Measurements from ENCODE around the gene ABCA9.
A peak's percentile ranks its signal among the peaks of the same experiment; 100 is the strongest.
"Not testable (repeated sequence)": the region's sequence is repeated elsewhere in the genome, so short reads cannot be mapped to it uniquely, and the experiment has no call there.

The ABCA9 gene

DNA sequence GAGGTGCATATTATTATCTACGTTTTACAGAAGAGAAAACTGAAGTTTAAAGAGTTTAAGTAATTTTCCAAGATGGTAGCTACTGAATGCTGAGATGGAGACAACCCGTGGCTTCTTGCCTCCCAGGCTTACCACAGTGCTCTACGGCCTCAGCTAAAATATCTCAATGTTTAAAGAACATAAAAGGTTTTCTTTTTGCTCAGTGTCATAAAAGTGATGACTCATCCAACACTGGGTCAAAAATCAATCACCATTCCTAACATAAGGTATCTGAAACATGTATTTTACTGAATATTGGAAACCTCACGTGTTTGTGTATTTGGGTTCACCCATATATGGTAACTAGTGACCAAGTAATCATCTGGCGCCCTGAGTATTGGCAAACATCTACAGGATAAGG is 18.4 kb downstream of the ABCA9 start:
- DNase-seq, result no peak

DNA sequence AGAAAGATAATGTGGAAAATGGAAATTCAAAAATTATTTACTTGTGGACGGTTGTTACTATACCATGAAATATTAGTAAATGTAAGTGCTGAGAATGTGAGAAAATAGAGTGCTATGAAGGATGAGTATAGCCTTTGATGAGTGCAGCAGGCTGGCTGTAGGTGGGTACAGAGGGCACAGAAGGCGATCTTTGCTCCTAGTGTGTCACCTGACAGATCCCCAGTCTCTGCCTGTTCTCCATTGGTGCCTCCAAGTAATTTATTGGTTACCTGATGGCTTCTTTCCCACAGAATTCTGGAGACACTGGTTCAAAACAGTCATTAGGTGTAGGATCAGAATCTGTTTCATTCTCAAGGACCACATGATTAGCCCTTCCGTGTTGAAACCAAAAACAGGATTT is 28.9 kb downstream of the ABCA9 start:
- no peak for DNase-seq

DNA sequence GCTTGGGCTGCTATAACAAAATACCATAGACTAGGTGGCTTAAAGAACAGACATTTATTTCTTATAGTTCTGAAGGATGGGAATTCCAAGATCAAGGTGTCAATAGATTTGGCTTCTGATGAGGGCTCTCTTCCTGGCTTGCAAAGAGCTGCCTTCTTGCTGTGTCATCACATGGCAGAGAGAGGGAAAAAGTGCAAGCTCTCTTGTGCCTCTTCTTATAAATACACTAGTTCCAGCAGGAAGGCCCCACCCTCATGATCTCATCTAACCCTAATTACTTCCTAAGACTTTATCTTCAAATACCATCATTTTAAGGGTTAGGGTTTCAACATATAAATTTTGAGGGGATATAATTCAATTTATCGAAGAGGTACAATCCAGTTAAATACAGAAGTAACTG is 30.6 kb downstream of the ABCA9 start:
- DNase-seq, result peak in 1 of 4 experiments; percentile 5

DNA sequence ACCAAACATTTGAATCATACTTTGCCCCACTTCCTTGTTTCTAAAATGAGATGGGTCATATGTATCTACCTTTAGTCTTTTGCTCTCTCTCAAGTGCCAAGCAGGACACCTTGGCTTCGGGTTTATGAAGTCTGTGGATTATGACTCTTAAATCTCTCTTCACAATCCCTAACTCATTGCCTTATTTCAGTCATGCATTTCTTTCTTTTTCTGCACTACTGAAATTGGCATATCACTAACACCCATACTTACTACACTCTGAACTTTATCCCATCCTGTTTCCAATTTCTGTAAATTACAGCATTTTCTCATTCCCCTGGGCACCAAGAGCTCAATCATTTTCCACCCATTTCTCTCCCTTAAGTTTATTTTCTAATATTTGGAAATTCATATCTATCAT is 42.0 kb downstream of the ABCA9 start:
- no peak for DNase-seq

DNA sequence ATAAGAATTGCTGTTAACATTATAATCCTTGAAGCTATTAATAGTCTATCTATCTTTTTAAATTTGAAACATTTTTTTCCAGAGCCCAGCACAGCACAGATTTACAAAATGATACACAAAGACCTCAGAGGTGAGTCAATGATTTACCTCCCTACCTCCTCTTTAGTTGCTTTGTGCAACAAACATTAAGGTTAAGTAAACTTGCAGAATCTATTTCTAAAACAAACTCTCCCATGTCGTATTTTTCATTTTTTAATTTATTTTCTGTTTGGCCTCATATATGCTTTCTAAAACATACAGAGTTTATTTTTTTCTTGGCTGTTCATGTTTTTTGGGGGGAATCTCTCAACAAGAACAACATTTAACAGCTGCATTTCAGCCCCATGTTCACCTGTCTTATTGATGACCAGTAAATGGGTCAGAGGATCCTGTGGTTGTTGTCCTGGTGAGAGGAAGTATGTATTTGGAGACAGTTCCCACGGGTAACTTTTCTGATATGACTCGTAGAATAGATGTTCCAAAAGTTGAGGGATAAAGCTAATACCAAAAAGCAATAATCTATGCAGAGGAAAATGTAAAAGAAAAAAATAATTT is 42.6 kb downstream of the ABCA9 start:
- DNase-seq, result no peak

DNA sequence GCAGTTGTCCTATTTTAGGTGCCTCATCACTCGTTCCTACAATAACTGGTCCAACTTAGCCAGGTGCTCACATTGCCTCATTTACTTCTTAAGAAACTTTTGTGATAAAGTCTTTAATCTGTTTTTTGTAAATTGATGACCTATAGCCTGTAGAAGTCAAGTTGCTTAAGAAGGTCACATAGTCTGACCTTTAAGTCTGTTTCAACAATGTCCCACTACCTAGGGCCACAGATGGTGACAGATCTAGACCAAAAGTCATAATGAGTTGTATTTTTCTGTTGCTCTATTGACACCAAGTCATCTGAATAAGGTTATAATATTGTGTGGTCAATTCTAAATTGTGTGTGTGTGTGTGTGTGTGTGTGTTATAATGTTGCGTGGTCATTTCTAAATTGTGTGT is 45.1 kb downstream of the ABCA9 start:
- peak in 1 of 4 experiments; percentile 26 for DNase-seq

DNA sequence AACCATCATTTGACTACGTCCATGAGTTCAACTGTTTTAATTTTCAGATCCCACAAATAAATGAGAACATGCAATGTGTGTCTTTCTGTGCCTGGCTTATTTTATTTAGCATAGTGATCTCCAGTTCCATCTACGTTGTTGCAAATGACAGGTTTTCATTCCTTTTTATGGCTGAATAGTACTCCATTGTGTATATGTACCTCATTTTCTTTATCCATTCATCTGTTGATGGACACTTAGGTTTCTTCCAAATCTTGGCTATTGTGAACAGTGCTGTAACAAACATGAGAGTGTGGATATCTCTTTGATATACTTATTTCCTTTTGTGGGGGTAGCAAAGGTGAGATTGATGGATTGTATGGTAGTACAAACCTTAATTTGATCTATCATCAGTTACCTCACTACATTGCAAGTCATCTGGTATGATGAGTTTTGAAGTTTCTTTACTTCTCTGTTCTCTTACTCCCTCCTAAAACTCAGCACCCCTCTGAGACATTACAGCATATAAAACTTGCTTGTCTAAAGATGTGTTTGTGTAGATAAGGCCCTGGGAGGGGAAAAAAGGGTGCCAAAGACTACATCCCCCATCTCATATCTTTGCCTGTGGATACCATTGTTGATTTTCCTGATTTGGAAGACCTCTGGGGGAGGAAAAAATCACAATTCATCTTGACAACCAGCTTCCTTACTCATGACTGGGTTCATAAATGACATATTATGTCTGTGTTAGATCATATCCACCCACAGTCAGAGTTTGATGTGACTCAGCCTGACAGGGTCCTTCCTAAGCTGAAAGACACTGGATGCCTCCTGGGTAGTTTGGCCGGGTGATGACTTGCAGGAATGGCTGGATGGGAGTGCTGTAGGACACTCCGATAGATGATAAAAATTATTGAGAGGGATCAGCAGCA is 47.6 kb downstream of the ABCA9 start:
- peak; percentile 25 to 68 (median 44) for DNase-seq

DNA sequence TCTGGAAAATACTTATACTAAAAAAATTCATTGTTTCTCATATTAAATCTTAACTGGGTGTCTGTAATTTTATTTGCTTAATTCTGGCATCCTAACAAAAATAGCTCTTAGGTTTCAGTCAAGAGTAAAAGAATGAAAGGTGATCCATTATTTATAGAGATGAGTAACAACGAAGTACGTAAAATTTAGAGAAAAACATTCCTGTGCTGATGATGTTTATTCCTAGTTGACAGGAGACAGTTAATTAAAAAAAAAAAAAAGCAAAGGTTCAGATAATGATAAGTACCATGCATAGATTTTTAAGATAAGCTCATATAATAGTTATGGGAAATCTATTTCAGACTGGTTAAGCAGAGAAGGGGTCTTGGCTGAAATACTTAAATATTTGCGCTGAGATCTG is 50.8 kb downstream of the ABCA9 start:
- DNase-seq, result no peak

DNA sequence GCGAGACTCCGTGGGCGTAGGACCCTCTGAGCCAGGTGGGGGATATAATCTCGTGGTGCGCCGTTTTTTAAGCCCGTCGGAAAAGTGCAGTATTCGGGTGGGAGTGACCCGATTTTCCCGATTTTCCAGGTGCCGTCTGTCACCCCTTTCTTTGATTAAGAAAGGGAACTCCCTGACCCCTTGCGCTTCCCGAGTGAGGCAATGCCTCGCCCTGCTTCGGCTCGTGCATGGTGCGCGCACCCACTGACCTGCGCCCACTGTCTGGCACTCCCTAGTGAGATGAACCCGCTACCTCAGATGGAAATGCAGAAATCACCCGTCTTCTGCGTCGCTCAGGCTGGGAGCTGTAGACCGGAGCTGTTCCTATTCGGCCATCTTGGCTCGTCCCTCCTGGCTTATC is 56.0 kb downstream of the ABCA9 start:
- not testable (repeated sequence) for DNase-seq

DNA sequence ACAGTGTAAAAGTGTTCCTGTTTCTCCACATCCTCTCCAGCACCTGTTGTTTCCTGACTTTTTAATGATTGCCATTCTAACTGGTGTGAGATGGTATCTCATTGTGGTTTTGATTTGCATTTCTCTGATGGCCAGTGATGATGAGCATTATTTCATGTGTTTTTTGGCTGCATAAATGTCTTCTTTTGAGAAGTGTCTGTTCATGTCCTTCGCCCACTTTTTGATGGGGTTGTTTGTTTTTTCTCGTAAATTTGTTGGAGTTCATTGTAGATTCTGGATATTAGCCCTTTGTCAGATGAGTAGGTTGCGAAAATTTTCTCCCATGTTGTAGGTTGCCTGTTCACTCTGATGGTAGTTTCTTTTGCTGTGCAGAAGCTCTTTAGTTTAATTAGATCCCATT is 61.0 kb downstream of the ABCA9 start:
- not testable (repeated sequence) for DNase-seq

DNA sequence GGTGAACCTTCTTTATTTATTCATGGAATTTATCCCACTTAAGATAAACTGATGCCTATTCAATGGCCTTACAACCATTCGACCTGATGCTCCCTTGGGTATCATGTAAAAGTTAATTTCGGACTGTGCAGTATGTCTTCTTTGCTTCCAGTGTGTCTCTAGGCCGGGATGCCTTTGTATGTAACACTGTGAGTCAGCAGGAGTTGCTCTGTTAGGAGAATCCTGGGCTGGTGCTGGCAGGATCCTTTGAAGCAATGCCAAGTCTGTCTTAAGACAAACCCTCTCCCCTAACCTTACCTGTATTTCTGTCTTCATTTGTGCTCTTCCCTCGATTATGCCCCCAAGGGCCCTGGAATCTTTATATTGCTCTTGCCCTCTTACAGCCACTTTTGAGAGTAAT is 67.6 kb downstream of the ABCA9 start:
- no peak for DNase-seq

DNA sequence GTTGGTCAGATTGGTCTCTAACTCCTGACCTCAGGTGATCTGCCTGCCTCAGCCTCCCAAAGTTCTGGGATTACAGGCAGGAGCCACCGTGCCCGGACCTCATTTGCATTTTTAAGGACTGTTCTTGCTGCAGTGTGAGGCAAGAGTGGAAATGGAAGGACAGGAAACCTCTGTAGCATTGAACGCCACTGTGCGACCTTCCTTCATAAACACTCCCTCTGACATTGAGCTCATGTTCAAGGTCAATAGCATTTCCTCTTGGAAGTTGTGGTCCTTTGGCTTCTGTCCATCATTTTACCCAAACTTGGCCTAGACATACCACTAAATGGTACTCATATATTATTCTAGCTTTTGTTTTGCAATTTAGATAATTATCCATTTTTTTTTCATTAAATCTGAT is 72.8 kb downstream of the ABCA9 start:
- DNase-seq, result no peak

DNA sequence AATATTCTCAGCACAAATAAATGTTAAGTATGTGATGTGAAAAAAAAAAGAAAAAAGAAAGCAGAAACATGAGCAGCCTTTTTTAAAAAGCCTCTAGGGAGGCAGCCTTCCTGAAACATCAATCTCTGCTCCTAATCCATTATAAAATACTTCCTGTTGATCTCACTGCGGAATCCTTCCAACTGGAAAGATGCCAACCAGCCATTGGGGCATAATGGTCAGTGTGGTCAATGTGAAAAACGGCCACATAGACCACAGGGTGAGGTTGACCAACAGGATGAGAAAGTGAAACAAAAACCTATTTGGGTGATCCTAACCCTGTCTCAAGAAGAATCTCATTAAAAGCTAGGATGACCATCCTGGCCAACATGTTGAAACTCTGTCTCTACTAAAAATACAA is 79.4 kb downstream of the ABCA9 start:
- peak; percentile 60 to 74 (median 71) for DNase-seq

DNA sequence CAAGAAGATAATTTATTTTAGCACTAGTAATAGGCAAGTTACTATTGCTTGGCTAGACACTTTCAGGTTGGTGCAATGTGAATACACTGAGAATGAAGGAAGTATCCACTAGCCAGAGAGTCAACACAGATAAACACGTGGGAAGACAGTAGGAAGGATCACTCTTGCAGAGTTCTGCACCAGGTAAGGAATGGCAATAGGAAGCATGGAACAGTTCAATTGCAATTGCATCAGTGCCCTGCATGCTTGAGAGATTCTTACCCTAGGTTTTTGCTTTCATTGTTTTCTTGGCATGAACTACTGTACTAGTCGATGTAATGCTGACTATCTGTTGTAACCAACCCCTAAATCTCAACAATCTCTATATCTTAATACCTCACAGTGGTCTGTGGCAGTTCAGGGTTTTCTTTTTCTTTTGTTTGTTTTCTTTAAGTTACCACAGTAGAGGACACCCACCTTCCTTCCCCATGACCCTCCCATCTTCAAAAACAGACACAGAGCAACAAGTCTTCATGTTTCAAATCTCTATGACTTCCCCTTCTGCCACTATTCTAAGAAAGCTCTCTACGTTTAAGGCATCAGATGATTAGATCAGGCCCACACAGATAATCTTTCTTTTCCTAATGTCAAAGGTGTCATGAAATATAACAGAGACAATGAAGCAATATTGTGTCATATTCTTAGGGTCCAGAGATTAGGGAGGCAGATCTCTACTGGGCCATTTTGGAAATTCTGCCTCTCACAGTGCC is 87.5 kb downstream of the ABCA9 start:
- peak; percentile 11 to 74 (median 34) for DNase-seq

DNA sequence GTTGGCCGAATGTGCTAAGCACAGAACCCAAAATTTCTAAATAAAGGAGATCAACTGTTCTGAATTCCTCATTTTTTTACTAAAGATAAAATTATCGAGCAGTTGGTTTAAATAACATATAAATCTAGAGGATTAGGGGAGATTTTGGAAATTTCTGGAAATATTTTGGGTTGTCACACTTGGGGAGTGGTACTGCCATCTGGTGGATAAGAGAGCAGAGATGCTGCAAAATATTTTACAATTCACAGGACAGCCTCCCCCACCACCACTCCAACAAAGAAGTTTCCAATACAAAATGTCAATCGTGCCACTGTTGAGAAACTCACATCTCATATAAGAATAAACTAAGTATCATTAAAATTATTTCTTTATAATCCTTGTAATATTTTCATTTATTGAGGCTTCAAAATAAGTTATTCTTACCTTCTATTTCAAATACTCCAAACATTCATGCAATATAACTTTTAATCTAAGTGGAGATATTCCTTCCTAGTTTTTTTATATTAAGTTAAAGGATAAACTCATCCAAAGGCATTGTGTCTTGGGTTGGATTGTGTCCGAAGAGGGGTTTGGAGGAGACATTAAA is 88.5 kb downstream of the ABCA9 start:
- DNase-seq, result peak; percentile 34 to 72 (median 48)

DNA sequence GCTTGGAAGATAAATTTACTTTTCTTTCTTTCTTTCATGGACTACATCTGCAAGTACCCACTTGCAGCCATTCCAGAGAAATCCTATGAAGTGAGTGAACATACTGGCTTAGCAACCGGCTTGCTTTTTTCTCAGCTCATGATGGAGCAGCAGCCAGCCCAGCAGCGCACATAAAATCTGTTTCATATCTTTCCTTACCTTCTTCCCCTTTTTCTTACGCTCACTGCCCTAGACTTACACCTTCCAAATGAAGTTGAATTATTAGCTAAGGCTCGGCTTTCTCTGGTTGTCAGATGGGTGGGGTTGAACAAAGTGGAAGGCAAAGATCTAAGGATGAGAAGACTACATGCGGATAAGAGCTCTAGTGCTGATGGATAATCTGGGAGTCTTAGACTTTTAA is 91.6 kb downstream of the ABCA9 start:
- DNase-seq, result peak in 2 of 4 experiments; percentile 9 to 20

DNA sequence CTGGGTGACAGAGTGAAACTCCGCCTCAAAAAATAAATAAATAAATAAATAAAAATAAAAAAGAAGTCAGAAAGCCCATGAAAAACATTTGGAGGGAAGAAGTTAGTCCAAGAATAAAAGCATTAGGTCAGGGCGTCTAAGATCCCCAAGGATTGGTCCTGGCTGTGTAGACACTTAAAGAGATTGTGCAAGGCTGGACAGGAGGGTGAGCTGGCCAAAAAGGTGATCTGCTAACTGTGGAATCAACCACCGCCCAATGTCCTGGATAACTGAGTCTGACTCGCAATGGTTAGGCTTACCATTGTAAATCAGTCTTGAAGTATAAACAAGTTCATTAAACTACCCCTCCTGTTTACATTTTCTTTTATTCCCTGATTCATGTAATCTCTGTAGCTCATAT is 96.8 kb downstream of the ABCA9 start:
- DNase-seq, result no peak

DNA sequence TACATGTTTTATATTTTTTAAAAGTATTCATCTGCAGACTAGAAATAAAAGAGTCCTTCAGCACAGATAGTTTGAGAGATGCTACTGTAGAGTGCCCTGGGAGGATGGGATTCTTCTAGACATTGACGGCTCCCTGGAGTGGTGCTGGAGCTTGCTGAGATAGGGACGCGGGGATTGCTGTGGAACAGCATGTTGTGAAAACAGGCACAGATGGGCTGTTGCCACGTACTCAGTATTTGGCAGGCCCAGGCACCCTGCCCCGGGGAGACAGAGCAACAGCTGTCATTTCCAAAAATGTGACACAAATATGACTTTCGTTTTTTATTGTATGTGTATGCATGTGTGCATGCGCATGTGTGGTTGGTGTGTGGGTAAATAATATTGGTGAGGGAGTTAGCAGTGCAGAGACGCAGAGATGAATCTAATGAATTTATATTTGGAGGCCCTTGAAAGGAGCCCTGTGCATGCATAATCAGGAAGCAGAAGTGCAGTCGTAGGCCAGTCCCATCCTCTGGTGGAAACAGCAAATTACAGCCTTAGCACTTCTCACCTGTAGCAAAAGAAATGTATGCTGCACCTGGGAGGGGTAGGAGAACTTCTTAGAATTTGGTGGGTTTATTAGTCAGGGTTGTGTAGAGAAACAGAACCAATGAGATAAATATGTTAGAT is 99.4 kb downstream of the ABCA9 start:
- DNase-seq, result no peak

DNA sequence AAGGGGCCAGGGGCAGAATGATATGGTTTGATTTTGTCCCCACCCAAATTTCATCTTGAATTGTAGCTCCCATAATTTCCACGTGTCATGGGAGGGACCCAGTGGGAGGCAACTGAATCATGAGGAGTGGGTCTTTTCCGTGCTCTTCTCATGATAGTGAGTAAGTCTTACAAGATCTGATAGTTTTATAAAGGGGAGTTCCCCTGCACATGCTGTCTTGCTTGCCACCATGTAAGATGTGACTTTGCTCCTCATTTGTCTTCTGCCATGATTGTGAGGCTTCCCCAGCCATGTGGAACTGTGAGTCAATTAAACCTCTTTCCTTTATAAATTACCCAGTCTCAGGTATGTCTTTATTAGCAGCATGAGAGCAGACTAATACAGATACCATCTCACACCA is 101.6 kb downstream of the ABCA9 start:
- DNase-seq, result not testable (repeated sequence)

DNA sequence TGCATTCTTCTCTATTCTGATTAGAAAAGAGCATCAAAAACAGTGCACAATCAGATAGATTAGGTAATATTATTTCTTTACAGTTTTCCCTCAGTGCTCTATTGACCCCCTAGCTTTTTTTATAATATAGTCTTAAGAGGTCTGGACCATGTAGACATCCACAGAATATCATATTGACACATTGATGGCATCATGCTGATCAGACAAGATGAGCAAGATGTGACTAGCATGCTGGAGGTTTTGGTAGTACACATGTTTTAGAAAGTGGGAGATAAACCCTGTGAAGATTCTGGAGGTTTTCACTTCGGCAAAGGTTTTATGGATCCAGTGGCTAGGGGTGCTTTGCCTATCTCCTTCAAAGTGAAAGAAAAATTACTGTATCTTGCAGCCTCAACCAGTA is 102.8 kb downstream of the ABCA9 start:
- no peak for DNase-seq

DNA sequence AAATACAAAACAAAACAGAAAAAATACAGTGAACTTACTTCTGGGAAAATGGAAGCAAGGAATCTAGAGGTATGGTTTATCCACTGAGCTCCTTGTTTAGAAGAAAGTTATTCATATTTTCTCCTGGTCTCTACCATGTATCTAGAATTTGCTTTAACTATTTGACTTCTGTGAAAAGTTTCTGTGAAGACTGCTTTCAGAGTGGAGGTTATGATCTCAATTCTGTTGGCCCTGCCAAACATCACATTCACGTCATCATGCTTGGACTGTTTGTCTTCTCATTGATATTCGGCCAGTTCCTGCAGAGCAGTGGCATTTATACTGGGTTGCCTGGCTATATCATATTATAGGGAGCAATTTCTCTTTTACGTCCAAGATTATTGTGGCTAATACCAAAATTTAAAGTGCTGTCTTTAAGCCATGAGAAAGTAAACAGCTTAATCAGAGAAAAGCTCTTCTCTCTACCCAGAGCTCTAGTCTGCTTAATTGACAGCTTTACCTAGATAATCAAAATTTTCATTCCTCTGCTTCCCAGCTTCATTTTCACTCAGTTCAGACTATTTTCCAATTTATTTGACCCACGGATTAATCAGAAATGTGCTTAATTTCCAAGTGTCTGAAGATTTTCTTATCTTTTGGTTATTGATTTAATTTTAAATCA is 105.4 kb downstream of the ABCA9 start, which contains the start of gene ABCA8:
Gene ABCA8, minus strand, starts transcription at position 212 of the 661 bp plus-strand sequence. CDS start 13,358 bp downstream, outside the sequence.
- no peak for DNase-seq

All from suppressor macrophage (primary cell).